Ovary (tissue), 3 donors: ENCODE data around the gene GADD45B.

Experiments used
- POLR2A ChIP-seq: fragments of 450-650 bp; IDR thresholded peaks from one replicate; pipeline ENCODE4 v1.6.1; 2017; ENCODE audit warnings: antibody characterized with exemption, mild to moderate bottlenecking, moderate library complexity
- TF ChIP-seq, protein P1 (sequence below), 3 donors: fragments of 450-650 bp in 2 of 3; fragments of 200-600 bp in 1 of 3; IDR thresholded peaks; one replicate each; pipeline versions ENCODE4 v1.5.1 to v1.8.0; 2016 to 2022; ENCODE audit warnings: antibody characterized with exemption in 3 of 3, mild to moderate bottlenecking in 1 of 3
- donor health status: DM: no; HTN: no; CAD: no.

DNA sequence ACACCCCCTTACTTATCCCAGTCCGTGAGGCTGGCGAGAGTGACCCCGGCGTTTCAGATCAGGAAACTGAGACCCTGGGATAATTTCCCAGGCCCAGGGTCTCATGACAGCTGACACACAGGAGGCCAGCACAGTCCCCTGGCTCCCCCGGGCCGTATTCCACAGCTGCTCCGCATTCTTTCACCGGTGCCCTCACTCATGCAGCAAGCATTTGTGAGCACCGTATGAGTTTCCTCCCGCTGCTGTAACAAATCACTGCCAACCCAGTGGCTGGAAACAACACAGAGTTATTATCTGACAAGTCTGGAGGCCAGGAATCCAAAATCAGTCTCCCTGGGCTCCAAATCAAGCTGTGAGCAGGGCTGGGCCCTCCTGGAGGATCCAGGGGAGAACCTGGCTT, 21.3 kb downstream of the GADD45B start:
- TF ChIP-seq, protein P1, sequence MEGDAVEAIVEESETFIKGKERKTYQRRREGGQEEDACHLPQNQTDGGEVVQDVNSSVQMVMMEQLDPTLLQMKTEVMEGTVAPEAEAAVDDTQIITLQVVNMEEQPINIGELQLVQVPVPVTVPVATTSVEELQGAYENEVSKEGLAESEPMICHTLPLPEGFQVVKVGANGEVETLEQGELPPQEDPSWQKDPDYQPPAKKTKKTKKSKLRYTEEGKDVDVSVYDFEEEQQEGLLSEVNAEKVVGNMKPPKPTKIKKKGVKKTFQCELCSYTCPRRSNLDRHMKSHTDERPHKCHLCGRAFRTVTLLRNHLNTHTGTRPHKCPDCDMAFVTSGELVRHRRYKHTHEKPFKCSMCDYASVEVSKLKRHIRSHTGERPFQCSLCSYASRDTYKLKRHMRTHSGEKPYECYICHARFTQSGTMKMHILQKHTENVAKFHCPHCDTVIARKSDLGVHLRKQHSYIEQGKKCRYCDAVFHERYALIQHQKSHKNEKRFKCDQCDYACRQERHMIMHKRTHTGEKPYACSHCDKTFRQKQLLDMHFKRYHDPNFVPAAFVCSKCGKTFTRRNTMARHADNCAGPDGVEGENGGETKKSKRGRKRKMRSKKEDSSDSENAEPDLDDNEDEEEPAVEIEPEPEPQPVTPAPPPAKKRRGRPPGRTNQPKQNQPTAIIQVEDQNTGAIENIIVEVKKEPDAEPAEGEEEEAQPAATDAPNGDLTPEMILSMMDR (IDR thresholded peaks at IDR 0.05), result no peak
- no peak for TF ChIP-seq POLR2A
